Measurements from ENCODE around the gene GLUD1.
"Not testable (repeated sequence)": the region's sequence is repeated elsewhere in the genome, so short reads cannot be mapped to it uniquely, and the experiment has no call there.

The GLUD1 gene

DNA sequence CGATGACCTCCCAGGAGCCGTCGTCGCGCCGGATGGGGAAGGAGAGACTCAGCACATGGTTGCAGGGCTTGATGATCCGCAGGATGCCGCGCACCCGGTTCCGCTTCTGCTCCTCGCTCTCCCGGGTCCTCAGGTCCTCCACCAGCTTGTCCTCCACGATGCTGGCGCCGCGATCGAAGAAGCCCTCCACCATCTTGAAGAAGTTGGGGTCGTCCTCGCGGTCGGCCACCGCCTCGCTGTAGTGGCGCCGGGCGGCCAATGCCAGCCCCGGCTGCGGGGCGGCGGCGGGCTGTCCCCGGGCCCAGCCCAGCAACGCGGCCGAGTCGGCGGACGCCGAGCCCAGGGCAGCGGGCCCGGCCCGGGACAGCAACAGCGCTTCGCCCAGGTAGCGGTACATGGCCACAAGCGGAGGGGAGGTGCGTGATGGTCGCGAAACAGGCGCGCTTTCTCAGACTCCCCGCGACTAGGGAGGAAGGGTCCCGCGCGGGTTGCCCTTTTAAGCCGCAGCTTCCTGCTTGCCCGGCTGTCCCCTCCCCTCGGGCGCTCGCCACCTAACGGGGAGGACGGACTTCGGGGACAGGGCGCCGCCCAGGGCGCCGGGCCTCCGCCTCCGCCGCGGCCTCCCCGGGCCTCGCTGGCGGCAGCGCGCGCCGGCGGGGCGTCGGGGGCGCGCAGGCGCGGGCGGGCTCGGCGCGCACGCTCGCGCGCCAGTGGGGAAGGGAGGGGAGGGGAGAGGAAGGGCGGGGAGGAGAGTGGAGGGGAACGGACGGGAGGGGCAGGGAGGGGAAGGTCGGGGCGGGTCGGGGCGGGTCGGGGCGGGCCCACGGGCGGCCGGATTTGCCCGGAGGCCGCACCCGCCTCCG lies at the start of gene GLUD1, which contains the start of gene SHLD2:
Gene GLUD1, minus strand, starts transcription at position 471 of the 863 bp plus-strand sequence. Its CDS starts 74 bp downstream, at position 397.
Gene SHLD2, plus strand, starts transcription at position 834 of the 863 bp plus-strand sequence. CDS start 56,149 bp downstream, outside the sequence.
- DNase-seq: peak; percentile 92

DNA sequence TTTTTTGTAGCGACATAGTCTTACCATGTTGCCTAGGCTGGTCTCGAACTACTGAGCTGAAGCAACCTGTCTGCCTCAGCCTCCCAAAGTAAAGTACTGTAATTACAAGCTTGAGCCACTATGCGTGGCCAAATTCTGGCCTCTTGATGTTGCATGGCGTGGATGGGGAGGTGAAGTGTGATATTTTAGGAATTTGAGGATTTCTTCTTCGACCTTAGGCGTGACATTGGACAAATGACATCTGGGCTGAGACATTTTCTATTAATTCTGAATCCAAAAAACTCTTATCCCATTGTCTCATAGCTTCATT lies 48.4 kb upstream of the GLUD1 start:
- DNase-seq: not testable (repeated sequence)

DNA sequence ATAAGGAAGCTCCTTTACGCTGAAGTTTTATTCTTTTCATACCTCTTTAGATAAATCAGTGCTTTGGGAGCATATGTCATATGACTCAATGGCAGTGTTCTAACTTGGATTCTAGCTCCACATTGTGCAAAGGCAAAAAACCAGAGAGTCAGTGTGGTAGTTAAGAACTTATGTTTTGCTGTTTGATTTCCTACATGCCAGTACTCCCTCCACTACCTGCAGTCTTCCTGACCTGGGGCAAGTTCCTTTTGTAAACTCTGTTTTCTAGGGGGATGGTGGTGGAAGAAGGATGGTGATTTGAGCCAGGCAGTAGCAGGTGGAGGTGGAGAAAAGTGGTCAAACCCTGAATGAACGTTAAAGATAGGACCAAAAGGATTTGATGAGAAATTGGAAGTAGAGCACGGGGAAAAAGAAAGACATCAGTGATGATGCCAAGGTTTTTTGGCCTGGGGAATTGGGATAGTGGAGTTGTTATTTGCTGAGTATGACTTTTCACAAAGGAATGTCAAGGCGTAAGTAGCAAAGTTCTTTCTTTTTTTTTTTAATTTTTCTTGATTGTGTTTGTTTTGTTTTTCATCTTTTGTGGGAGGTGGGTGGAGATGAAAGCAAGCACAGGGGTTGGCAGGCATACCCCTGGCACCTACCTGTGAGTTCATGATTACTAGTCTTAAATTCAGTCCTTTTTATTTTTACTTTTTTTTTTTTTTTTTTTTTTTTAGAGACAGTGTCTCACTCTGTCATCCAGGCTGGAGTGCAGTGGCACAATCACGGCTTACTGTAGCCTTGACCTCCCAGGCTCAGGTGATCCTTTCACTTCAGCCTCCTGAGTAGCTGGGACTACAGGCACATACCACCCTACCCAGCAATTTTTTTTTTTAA lies 47.8 kb upstream of the GLUD1 start:
- DNase-seq: not testable (repeated sequence)

DNA sequence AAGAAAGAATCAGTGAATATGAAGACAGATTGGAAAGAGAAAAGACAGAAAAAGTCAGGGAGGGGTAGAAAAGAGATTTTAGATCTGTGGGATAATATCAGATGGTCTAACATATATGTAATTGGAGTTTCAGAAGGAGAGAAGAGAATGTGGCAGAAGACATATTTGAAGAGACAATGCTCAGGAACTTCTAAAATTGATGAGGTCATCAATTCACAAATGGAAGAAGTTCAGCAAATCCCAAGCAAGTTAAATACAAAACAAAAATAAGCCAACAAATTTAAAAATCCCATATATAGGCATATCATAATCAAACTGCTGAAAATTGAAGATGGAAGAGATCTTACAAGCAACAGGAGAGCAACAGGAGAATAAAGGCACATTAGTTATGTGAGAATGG lies 42.8 kb upstream of the GLUD1 start:
- not testable (repeated sequence) for DNase-seq

DNA sequence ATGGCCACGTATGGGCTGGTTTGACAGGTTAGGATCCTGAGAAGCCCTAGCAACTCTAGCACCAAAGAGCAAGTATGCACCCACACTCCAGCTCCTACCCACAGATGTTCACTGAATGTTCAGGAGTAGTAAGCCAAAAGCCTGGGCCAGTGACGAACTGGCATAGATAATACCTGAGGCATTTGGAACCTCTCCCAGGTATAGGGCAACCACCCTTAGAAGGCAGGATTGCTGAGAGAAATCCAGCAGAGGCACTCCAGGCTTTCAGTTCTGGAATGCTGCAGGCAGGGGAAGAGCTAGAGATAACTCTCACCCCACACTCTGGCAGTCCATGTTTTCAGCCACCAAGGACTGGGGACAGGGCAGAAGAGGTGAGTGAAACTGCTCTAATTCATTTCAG lies 39.8 kb upstream of the GLUD1 start:
- not testable (repeated sequence) for DNase-seq

DNA sequence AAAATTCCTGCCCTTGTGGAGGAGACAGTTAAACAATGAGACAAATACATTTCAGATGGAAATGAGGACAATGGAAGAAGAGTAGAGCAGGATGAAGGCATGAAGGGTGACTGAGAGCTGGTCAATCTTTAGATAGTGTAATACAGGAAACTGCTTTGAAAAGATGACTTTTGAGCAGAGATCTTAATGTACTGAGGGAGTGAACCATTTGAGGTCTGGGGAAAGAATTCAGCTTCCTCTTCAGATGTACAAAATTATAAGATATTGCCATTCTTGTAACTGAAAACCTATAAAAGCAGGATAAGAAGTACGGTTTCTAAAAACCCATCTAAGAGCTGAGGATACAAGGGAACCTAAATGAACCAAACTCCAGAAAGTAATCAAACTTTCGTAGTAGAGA lies 39.3 kb upstream of the GLUD1 start:
- DNase-seq: not testable (repeated sequence)

DNA sequence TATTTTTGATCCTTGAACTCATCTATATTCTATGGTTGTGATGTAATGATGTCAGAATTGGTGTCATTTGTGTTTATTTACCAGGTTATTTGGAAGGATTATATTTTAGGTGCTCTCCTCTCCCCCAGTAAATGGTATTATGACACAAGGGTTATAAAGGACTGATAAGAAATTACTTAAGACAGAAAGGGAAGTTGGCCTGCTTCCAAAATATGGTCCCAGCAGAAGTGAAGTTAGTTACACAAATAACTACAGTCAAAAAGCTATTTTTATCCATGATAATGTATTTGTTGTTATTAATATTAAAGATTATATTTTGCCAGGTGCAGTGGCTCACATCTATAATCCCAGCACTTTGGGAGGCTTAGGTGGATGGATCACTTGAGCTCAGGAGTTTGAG lies 37.5 kb upstream of the GLUD1 start:
- not testable (repeated sequence) for DNase-seq

DNA sequence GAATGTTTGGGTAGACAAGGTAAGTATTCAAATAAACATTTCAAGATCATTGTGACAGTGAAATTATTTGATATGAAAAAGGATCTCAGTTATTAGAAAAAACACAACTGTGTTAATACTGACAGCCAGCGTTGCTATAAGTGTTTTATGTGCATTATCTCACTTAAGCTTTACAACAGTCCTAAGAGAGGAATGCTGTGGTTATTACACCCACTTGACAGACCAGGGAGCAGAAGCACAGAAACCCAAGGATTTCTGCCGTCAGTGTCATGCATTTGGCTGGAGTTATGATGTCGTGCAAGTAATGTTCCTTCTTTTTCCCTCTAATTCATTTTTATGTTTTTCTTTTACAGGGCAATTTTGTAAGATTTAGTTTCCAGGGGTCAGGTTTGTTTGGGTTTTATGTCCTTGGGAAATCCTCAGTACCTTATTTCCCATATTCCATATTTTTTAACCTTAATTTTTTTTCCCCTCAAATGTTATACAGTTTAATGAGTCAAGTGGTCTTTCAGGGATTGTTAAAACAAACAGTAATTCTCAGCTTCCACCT lies 33.0 kb upstream of the GLUD1 start:
- not testable (repeated sequence) for DNase-seq

DNA sequence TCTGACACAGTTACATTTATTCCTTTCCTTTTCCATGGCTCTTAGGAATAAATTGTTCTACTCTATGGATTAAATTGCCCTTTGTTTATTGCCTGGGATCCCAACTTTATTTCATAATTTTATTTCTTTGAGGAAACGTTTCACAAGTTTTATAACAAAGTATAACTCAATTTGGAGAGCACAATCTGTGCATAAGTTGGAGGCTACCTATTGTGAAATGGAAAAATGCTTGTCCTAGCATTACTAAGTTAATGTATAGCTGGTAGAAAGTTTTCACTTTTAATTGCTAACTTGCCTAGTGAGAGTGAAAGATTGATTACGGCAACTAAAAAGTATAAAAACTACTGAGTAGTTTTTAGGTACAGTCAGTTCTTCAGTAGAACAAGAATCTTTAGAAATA lies 32.4 kb upstream of the GLUD1 start:
- not testable (repeated sequence) for DNase-seq

DNA sequence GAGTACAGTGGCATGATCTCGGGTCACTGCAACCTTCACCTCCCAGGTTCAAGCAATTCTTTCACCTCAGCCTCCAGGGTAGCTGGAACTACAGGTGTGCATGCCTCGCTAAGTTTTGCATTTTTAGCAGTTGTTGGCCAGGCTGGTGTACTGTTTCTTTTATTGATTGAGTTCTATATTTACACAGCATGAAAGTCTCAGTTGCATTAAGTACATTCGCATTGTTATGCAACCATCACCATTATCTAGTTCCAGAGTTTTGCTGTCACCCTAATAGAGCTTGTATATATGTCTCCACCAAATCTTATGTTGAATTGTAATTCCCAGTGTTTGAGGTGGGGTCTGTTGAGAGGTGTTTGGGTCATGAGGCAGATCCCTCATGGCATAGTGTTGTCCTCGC lies 28.7 kb upstream of the GLUD1 start:
- DNase-seq: not testable (repeated sequence)

DNA sequence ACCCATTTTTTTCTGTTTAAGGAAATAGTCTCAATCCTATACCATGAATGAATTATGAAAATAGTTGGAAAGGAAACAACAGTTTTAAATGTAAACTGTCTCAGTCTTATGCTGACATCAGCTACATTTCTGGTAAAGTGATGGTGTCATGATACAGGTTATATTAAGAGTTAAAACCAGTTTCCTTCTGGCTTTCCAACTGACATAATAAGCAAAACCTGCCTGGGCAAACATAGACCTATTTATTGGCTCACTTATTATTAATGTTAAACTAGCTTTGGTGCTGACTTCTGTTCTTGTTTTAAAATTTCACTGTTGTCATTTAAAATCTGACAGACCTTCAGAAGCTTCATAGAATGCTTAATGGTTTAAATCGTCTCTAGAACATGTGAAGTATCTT lies 24.4 kb upstream of the GLUD1 start:
- DNase-seq: not testable (repeated sequence)

DNA sequence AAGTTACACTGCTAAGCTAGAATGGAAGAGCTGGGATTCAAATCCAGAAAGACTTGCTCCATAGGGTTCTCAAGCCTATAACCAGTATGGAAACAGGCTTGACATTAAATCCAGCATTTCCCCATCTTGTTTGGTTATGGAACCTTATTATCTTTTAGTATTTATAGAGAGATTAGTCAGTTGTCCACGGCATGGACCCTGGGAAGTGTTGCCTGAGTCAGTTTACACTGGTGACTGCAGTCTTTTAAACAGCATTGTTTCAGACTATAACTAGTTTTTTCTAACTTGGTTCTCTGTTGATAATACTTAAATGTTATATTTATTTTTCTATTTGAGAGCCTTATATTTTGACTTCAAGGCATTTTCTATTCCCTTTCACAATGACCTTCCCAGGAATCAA lies 23.5 kb upstream of the GLUD1 start:
- DNase-seq: not testable (repeated sequence)

DNA sequence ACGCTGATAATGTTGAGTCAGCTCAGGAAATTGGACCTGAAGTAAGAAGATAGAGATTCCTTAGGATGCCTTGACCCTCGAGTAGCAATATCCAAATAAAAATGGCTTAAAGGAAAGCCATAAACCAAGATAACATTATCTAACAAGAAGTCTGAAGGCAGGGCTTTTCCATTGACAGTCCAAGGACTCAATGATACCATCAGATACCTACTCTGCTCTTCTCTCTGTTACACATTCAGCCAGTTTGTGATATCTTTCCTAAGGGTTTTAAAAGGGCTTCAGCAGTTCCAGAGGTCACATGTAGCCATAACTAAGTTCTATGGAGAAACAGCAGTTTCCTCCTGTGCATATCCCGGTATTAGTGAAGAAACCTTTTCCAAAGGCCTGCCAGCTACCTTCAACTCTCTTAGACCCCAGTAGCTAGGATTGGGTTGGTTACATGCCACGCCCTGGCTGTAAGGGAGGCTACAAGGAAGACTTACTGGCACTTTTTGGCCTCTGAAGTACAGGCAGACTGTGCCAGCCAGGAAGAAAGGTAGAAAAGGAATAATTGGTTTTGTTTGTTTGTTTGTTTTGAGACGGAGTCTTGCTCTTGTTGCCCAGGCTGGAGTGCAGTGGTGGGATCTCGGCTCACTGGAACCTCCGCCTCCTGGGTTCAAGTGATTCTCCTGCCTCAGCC lies 10.9 kb upstream of the GLUD1 start:
- no peak for DNase-seq

DNA sequence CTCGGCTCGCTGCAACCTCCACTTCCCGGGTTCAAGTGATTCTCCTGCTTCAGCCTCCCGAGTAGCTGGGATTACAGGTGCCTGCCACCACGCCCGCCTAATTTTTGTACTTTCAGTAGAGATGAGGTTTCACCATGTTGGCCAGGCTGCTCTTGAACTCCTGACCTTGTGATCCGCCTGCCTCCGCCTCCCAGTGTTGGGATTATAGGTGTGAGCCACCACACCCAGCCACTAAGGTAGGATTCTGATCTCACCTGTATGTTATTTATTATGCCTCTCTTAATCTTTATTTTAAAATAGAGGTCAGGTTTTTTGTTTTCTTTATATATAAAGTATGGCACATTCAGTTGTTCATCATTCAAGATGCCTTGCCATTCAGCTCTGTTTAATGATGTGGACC lies 10.1 kb upstream of the GLUD1 start:
- DNase-seq: not testable (repeated sequence)

DNA sequence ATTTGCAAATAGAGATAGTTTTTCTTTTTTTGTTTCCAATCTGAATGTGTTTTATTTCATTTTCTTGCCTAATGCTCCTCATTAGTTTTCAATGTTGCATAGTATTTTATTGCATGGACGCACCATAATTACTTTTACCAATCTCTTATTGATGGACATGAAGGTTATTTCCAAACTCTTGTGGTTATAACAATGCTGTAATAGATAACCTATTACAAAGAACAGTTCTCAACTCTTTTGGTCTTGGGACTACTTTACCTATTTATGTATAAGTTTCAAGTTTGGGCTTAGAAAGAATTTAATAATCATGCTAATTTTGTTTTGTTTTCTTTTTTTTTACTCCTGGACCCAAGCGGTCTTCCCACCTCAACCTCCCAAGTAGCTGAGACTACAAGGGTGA lies 7.4 kb upstream of the GLUD1 start:
- no peak for DNase-seq

DNA sequence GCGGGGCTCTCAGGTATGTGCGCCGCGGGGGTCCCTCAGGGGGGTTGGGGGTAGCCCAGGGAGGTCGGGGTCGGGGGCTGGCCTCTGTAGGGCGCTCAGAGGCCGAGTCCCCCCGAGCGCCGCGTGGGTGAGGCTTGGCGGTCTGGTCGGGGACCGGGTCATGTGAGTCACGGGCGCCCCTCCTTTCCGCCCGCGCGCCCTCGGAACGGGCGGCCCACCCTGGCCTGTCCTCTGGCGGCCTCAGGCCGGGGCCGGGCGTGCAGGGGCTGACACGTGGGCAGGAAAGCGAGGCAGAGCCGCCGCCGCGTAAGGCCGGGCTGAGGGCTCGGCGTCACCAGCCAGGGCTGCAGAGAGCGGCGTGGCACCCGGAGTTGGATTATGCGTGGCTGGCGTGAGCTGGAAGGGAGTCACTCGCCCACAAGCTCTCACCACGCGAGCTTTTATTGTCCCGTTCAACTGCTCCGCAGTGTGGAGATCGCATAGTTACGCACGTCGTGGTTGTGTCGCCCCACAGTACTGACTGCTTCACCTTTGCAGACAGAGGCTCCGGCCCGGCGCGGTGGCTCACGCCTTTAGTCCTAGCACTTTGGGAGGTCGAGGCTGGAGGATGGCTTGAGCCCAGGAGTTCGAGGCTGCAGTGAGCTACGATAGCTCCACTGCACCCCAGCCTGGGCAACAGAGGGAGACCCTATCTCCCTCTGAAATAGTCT lies 748 bp upstream of the GLUD1 start:
- DNase-seq: peak; percentile 90

DNA sequence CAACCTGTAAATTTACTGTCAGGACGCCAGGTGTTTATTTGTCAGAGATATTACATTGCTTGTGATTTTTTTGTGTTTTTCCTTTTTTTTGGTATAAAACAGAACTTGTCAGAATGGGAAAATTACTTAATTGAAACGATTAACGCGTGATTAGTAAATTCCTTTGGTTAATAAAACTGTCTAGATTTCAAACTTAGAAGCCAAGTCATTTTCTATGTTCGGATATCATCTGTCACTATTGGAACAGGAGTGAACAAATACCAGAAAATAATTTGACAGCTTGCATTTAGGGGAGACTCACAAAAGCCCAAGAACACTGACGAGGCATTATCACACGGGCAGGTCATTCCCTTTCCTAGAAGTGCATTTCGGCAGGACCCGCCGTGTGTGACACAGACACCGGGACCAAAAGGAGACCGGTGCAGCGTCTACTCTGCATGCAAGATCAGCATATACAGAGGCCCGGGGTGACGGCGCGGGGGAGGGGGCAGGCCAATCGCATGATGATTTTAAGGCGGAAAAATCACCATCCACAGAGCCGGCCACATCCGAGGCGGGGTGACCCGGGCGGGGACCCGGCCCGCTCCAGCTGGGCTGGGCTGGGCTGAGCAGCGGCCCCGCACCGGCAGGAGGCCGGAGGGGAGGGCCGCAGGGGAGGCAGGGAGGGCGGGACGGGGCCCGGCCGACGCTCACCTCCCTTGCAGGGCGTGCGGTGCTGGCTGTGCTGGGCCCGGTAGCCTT lies 841 bp downstream of the GLUD1 start:
- DNase-seq: peak; percentile 80

DNA sequence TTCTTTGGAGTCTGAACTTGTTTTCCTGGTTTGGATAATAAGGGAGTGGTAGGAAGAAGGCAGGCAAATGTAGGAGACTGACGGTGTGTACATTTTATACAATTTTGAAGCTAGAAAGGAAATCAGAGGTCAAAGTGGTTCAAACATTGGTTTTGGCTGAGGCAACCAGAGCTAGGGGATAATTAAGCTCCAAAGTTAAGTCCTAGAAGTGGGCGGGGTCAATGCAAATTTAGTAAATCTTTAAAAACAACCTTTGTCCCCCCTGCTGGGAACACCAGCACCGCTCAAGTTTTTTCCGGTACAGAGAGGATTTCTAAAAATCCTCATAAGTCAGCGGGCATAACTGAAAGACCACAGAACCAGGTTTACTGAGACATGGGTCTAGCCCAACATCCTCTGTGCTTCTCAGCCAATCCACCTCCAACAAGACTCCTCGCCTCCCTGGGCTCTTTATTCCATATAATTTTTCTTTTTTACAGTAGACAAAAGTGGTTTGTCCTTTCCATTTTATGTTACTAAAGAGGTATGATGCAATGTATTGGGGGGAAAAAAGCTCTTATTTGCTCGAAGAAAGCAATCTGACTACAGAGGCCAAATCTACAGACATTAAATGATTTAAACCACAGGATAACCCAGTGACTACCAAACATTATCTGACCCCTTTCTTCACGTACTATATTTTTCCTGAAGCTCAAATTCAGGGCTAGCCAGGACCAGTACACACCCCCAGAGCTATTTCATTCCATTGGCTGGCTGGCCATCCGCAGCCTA lies 1.6 kb downstream of the GLUD1 start:
- DNase-seq: no peak

DNA sequence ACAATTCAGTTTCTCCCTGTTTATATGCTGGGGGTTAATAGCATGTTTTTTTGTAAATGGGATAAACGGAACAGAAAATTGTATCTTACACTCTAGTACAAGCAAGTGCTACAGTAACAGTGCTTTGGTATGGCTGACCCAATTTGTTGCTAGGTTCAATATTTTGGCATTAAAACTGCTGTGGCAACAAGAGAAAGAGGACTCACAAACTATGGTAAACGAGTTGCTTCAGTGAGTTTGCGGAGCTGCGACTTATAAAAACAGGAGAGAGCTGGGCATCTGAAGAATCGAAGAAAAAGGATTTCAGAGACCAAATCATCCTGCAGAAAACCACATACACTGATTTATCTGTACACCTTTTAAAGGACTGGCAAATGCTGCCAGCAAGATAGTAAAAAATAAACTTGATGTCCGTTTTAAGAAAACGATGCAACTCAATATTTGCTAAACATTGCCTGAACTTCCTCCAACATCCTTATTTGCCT lies 2.2 kb downstream of the GLUD1 start:
- no peak for DNase-seq

DNA sequence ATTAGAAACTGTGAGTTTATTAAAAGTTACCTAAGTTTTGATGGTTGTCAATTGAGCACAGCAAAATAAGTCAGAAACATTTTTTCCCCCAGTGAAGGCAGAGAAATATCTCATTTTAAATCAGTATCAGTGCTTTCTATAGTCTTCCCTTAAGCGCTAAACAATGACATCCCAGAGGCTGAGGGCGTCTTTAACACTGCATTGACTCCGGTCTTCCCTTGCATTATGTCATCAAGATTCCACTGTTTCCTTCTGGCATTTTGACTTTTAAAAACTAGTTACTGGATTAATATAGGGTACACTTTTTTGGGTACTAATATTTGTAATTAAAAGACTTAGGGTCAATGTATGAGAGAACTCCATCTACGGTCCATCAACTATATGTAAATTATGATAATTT lies 3.9 kb downstream of the GLUD1 start:
- no peak for DNase-seq
